Activated naive CD8-positive, alpha-beta T cell treated with anti-CD3 and anti-CD28 coated beads, Interleukin-2, amount 50 U/mL, for 24 hours (primary cell): ENCODE measurements around the gene SMNDC1.

ENCODE experiments used
- ATAC-seq: fragments of 150-1000 bp; cut with Tn5 transposase; one replicate; pipeline ENCODE4 v1.10.0; 2021
- DNase-seq: peaks from one replicate; pipeline ENCODE4 v3.0.0; 2021
- H3K27ac Mint-ChIP-seq: one replicate; pipeline ENCODE4 v1.8.0; 2021; ENCODE audit warnings: mild to moderate bottlenecking, mixed read lengths
- H3K27me3 Mint-ChIP-seq: one replicate; pipeline ENCODE4 v1.8.0; 2021; ENCODE audit warnings: mixed read lengths
- H3K36me3 Mint-ChIP-seq: one replicate; pipeline ENCODE4 v1.8.0; 2021; ENCODE audit warnings: low read depth, mixed read lengths
- H3K4me1 Mint-ChIP-seq: one replicate; pipeline ENCODE4 v1.8.0; 2021; ENCODE audit warnings: mixed read lengths
- H3K4me3 Mint-ChIP-seq: one replicate; pipeline ENCODE4 v1.8.0; 2021; ENCODE audit warnings: mild to moderate bottlenecking, moderate library complexity, mixed read lengths
- H3K9me3 Mint-ChIP-seq: one replicate; pipeline ENCODE4 v1.8.0; 2021; ENCODE audit warnings: mixed read lengths

Gene SMNDC1

GRCh38 chr10:110317866-110318850 lies 13.4 kb upstream of the SMNDC1 start:
- peaks cover 3% of the 10 kb centered on the region for H3K36me3 Mint-ChIP-seq
- H3K4me3 Mint-ChIP-seq = no peak overlapping the region
- peaks cover 11% of the 10 kb centered on the region for H3K9me3 Mint-ChIP-seq
- H3K4me1 Mint-ChIP-seq = peaks cover 8% of the 10 kb centered on the region
- H3K27me3 Mint-ChIP-seq = peaks cover 5% of the 10 kb centered on the region
- H3K27ac Mint-ChIP-seq = no peak overlapping the region
- no peak for DNase-seq
- ATAC-seq = peak; percentile 52

GRCh38 chr10:110313674-110314073 lies 9.0 kb upstream of the SMNDC1 start:
- H3K4me3 Mint-ChIP-seq = no peak overlapping the region
- no peaks in the 10 kb centered on the region for H3K36me3 Mint-ChIP-seq
- DNase-seq (no peak), ATAC-seq (no peak)
- H3K9me3 Mint-ChIP-seq = no peaks in the 10 kb centered on the region
- H3K4me1 Mint-ChIP-seq = peaks cover 36% of the 10 kb centered on the region
- H3K27me3 Mint-ChIP-seq = peaks cover 3% of the 10 kb centered on the region
- H3K27ac Mint-ChIP-seq = no peak overlapping the region

- no peaks in the 10 kb centered on the region for H3K9me3 Mint-ChIP-seq
- H3K27ac Mint-ChIP-seq = no peak overlapping the region
- H3K4me1 Mint-ChIP-seq = peaks cover 36% of the 10 kb centered on the region
- DNase-seq (no peak), ATAC-seq (no peak)
- no peak overlapping the region for H3K4me3 Mint-ChIP-seq
- no peaks in the 10 kb centered on the region for H3K36me3 Mint-ChIP-seq
- H3K27me3 Mint-ChIP-seq = peaks cover 3% of the 10 kb centered on the region
These were observed 7.5 kb upstream of the SMNDC1 start for GRCh38 chr10:110312206-110312605.

- Mint-ChIP-seq H3K36me3 (no peaks in the 10 kb centered on the region), H3K27ac (peak overlapping the region; percentile 67), H3K9me3 (no peaks in the 10 kb centered on the region), H3K4me3 (peak overlapping the region; percentile 6), H3K27me3 (peaks cover 3% of the 10 kb centered on the region), H3K4me1 (peaks cover 37% of the 10 kb centered on the region)
- peak; percentile 31 for ATAC-seq
- peak; percentile 45 for DNase-seq
These were observed 6.7 kb upstream of the SMNDC1 start for GRCh38 chr10:110311357-110311949.

- H3K9me3 Mint-ChIP-seq = no peaks in the 10 kb centered on the region
- peaks cover 44% of the 10 kb centered on the region for H3K4me1 Mint-ChIP-seq
- ATAC-seq (peak; percentile 69), DNase-seq (no peak)
- peak overlapping the region; percentile 67 for H3K27ac Mint-ChIP-seq
- peak overlapping the region; percentile 0 for H3K4me3 Mint-ChIP-seq
- H3K27me3 Mint-ChIP-seq = peaks cover 3% of the 10 kb centered on the region
- no peaks in the 10 kb centered on the region for H3K36me3 Mint-ChIP-seq
These were observed 6.0 kb upstream of the SMNDC1 start for GRCh38 chr10:110310741-110311140.

GRCh38 chr10:110307805-110308204 lies 3.1 kb upstream of the SMNDC1 start:
- peaks cover 57% of the 10 kb centered on the region for H3K4me1 Mint-ChIP-seq
- no peak for DNase-seq
- H3K36me3 Mint-ChIP-seq = peaks cover 13% of the 10 kb centered on the region
- no peak overlapping the region for H3K27ac Mint-ChIP-seq
- H3K27me3 Mint-ChIP-seq = no peaks in the 10 kb centered on the region
- no peaks in the 10 kb centered on the region for H3K9me3 Mint-ChIP-seq
- ATAC-seq = no peak
- H3K4me3 Mint-ChIP-seq = no peak overlapping the region

GRCh38 chr10:110306452-110306768 lies 1.7 kb upstream of the SMNDC1 start:
- peaks cover 65% of the 10 kb centered on the region for H3K4me1 Mint-ChIP-seq
- H3K4me3 Mint-ChIP-seq = peak overlapping the region; percentile 89
- no peak for DNase-seq
- no peaks in the 10 kb centered on the region for H3K27me3 Mint-ChIP-seq
- peaks cover 27% of the 10 kb centered on the region for H3K36me3 Mint-ChIP-seq
- no peaks in the 10 kb centered on the region for H3K9me3 Mint-ChIP-seq
- ATAC-seq = no peak
- H3K27ac Mint-ChIP-seq = peak overlapping the region; percentile 96

GRCh38 chr10:110305767-110306451 lies 1.2 kb upstream of the SMNDC1 start:
- Mint-ChIP-seq H3K4me1 (peaks cover 65% of the 10 kb centered on the region), H3K27ac (peak overlapping the region; percentile 96), H3K9me3 (no peaks in the 10 kb centered on the region), H3K4me3 (peak overlapping the region; percentile 89), H3K36me3 (peaks cover 30% of the 10 kb centered on the region), H3K27me3 (no peaks in the 10 kb centered on the region)
- DNase-seq (peak; percentile 31), ATAC-seq (peak; percentile 74)

- H3K27ac Mint-ChIP-seq = peak overlapping the region; percentile 96
- H3K9me3 Mint-ChIP-seq = no peaks in the 10 kb centered on the region
- H3K4me3 Mint-ChIP-seq = peak overlapping the region; percentile 95
- peaks cover 38% of the 10 kb centered on the region for H3K36me3 Mint-ChIP-seq
- no peaks in the 10 kb centered on the region for H3K27me3 Mint-ChIP-seq
- DNase-seq = peak; percentile 33
- peak; percentile 34 for ATAC-seq
- H3K4me1 Mint-ChIP-seq = peaks cover 60% of the 10 kb centered on the region
These were observed 333 bp downstream of the SMNDC1 start for GRCh38 chr10:110304394-110304779.

- DNase-seq (no peak), ATAC-seq (no peak)
- H3K36me3 Mint-ChIP-seq = peaks cover 45% of the 10 kb centered on the region
- H3K9me3 Mint-ChIP-seq = no peaks in the 10 kb centered on the region
- H3K4me3 Mint-ChIP-seq = peak overlapping the region; percentile 95
- H3K27ac Mint-ChIP-seq = peak overlapping the region; percentile 89
- H3K4me1 Mint-ChIP-seq = peaks cover 59% of the 10 kb centered on the region
- H3K27me3 Mint-ChIP-seq = no peaks in the 10 kb centered on the region
These were observed 1.0 kb downstream of the SMNDC1 start for GRCh38 chr10:110303681-110304080.

- H3K9me3 Mint-ChIP-seq = no peaks in the 10 kb centered on the region
- no peak for ATAC-seq
- peaks cover 52% of the 10 kb centered on the region for H3K4me1 Mint-ChIP-seq
- H3K27ac Mint-ChIP-seq = peak overlapping the region; percentile 53
- H3K36me3 Mint-ChIP-seq = peaks cover 69% of the 10 kb centered on the region
- no peak for DNase-seq
- H3K27me3 Mint-ChIP-seq = no peaks in the 10 kb centered on the region
- no peak overlapping the region for H3K4me3 Mint-ChIP-seq
These were observed 4.2 kb downstream of the SMNDC1 start for GRCh38 chr10:110300486-110300986.

GRCh38 chr10:110296966-110297365 lies 7.8 kb downstream of the SMNDC1 start:
- Mint-ChIP-seq H3K9me3 (no peaks in the 10 kb centered on the region), H3K36me3 (peaks cover 69% of the 10 kb centered on the region), H3K4me1 (peaks cover 24% of the 10 kb centered on the region), H3K27ac (no peak overlapping the region), H3K4me3 (no peak overlapping the region), H3K27me3 (no peaks in the 10 kb centered on the region)
- ATAC-seq = no peak
- no peak for DNase-seq

GRCh38 chr10:110286841-110287240 lies 17.9 kb downstream of the SMNDC1 start:
- Mint-ChIP-seq H3K36me3 (peaks cover 27% of the 10 kb centered on the region), H3K27ac (no peak overlapping the region), H3K9me3 (no peaks in the 10 kb centered on the region), H3K4me1 (no peaks in the 10 kb centered on the region), H3K27me3 (no peaks in the 10 kb centered on the region), H3K4me3 (no peak overlapping the region)
- ATAC-seq (no peak), DNase-seq (no peak)

GRCh38 chr10:110285501-110285900 lies 19.2 kb downstream of the SMNDC1 start:
- Mint-ChIP-seq H3K27ac (no peak overlapping the region), H3K4me1 (no peaks in the 10 kb centered on the region), H3K4me3 (no peak overlapping the region), H3K36me3 (peaks cover 22% of the 10 kb centered on the region), H3K9me3 (no peaks in the 10 kb centered on the region), H3K27me3 (no peaks in the 10 kb centered on the region)
- DNase-seq (no peak), ATAC-seq (no peak)
